ENCODE results near the gene CDCP2.
A peak's percentile ranks its signal among the peaks of the same experiment; 100 is the strongest.

Gene CDCP2

GRCh38 chr1:54136269-54136896 lies 16.4 kb downstream of the CDCP2 start:
- DNase-seq (ENCODE audit: low read depth) = no peak

- no peak for DNase-seq (ENCODE audit: low read depth)
These were observed 17.2 kb downstream of the CDCP2 start for GRCh38 chr1:54135436-54136120.

- DNase-seq (ENCODE audit: low read depth) = no peak
These were observed 18.5 kb downstream of the CDCP2 start for GRCh38 chr1:54134295-54134694.

- DNase-seq (ENCODE audit: low read depth) = no peak
These were observed 20.3 kb downstream of the CDCP2 start for GRCh38 chr1:54132495-54132894.

- no peak for DNase-seq (ENCODE audit: low read depth)
These were observed 21.4 kb downstream of the CDCP2 start for GRCh38 chr1:54131419-54131818.

- DNase-seq (ENCODE audit: low read depth) = no peak
These were observed 22.9 kb downstream of the CDCP2 start for GRCh38 chr1:54129858-54130257.

GRCh38 chr1:54127594-54128300 lies 25.1 kb downstream of the CDCP2 start:
- DNase-seq (ENCODE audit: low read depth) = no peak

- no peak for DNase-seq (ENCODE audit: low read depth)
These were observed 26.5 kb downstream of the CDCP2 start for GRCh38 chr1:54126271-54126815.

- no peak for DNase-seq (ENCODE audit: low read depth)
These were observed 27.3 kb downstream of the CDCP2 start for GRCh38 chr1:54125386-54126070.

- no peak for DNase-seq (ENCODE audit: low read depth)
These were observed 27.9 kb downstream of the CDCP2 start for GRCh38 chr1:54124906-54125305.

GRCh38 chr1:54124472-54124871 lies 28.3 kb downstream of the CDCP2 start:
- DNase-seq (ENCODE audit: low read depth) = no peak

- DNase-seq (ENCODE audit: low read depth) = no peak
These were observed 29.8 kb downstream of the CDCP2 start for GRCh38 chr1:54122992-54123391.

GRCh38 chr1:54122135-54122751 lies 30.6 kb downstream of the CDCP2 start:
- DNase-seq (ENCODE audit: low read depth) = no peak

GRCh38 chr1:54121482-54122134 lies 31.2 kb downstream of the CDCP2 start:
- DNase-seq (ENCODE audit: low read depth) = peak; percentile 47

- no peak for DNase-seq (ENCODE audit: low read depth)
These were observed 31.9 kb downstream of the CDCP2 start for GRCh38 chr1:54120698-54121481.

GRCh38 chr1:54120018-54120697 lies 32.6 kb downstream of the CDCP2 start:
- no peak for DNase-seq (ENCODE audit: low read depth)

- no peak for DNase-seq (ENCODE audit: low read depth)
These were observed 34.1 kb downstream of the CDCP2 start for GRCh38 chr1:54118704-54119103.

GRCh38 chr1:54117815-54118563 lies 34.8 kb downstream of the CDCP2 start:
- no peak for DNase-seq (ENCODE audit: low read depth)

- DNase-seq (ENCODE audit: low read depth) = no peak
These were observed 37.3 kb downstream of the CDCP2 start for GRCh38 chr1:54115520-54115919.
